ENCODE measurements around the gene FUNDC2.
A peak's percentile ranks its signal among the peaks of the same experiment; 100 is the strongest.

Gene FUNDC2

DNA sequence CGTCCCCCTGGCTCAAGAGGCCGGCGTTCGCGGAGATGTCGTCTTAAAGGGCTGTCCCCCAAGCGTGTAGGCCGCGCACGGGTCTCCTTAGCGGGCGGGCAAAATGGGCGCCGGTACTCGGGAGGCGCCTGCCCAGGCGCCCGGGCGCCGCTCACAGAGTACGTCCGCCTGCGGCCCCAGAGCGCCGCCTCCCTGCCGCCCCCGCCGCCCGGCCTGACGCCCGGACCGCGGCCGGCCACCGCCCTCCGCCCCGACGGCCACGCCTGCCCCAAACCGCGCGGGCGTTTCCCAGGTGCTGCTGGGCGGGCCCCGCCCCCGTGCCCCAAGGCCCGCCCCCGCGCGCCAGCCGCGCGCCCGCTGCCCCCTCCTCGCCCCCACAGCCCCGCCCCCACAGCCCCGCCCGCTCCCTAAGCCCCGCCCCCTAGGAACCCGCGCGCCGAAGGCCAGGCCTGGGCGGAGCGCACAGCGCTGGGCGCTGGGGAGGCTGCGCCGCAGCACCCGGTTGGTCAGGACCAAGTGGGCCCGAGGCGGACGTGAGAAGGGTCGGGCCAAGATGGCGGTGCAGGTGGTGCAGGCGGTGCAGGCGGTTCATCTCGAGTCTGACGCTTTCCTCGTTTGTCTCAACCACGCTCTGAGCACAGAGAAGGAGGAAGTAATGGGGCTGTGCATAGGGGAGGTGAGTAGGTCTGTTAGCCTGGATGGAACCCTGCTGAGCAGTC is 44.5 kb downstream of the FUNDC2 start, which contains the start of the genes BRCC3, CMC4 and MTCP1:
Gene BRCC3, plus strand, starts transcription at position 534 of the 719 bp plus-strand sequence. Its CDS starts 20 bp downstream, at position 554.
Gene CMC4, minus strand, starts transcription at position 162 of the 719 bp plus-strand sequence. CDS start 7,113 bp downstream, outside the sequence.
Gene MTCP1, minus strand, starts transcription at position 162 of the 719 bp plus-strand sequence. CDS start 5,126 bp downstream, outside the sequence.
- H3K4me3 ChIP-seq (ENCODE audit: low read depth, low read length), result peak within 1 kb of the TSS; percentile 71
- ChIA-PET CTCF (interaction anchor here (0.6 to 7.1 kb wide), 2 partner anchors 14 to 23 kb away, joined by 3 to 47 read pairs; no protein-coding TSS in a partner anchor), POLR2A (no interaction called here)
- DNase-seq (ENCODE audit: low read depth, low spot score), result no peak
- TF ChIP-seq, protein P1, sequence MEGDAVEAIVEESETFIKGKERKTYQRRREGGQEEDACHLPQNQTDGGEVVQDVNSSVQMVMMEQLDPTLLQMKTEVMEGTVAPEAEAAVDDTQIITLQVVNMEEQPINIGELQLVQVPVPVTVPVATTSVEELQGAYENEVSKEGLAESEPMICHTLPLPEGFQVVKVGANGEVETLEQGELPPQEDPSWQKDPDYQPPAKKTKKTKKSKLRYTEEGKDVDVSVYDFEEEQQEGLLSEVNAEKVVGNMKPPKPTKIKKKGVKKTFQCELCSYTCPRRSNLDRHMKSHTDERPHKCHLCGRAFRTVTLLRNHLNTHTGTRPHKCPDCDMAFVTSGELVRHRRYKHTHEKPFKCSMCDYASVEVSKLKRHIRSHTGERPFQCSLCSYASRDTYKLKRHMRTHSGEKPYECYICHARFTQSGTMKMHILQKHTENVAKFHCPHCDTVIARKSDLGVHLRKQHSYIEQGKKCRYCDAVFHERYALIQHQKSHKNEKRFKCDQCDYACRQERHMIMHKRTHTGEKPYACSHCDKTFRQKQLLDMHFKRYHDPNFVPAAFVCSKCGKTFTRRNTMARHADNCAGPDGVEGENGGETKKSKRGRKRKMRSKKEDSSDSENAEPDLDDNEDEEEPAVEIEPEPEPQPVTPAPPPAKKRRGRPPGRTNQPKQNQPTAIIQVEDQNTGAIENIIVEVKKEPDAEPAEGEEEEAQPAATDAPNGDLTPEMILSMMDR (IDR thresholded peaks at IDR 0.05; ENCODE audit: insufficient read depth, low read length, missing control alignments), result no peak

DNA sequence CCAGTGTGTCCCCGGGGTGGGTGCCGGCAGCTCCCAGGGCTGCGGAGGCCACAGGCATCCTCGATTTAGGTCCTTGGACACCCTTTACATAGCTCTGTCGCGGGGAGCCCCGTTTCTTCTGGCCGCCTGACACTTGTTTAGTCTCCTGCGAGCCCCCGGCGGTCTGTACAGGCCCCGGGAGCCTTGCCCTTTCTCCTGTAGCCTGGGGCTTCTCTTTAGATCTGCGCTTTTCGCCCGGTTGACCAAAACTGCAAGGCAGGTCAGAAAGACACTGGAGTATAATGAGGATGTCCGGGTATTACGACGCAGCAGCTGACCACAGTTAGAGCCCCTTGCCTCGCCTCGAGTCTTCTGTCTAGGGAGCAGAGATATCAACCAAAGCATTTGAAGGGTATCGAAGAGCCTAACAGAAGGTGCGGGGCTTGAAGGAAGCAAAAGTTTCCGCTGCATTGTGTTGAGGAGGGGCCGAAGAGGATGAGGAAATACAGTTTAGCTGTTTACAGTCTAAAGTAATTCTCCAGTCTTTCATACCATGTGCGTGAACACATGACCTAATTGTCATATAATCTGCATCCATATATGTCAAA is 45.1 kb downstream of the FUNDC2 start:
- no peak for DNase-seq (ENCODE audit: low read depth, low spot score)
- H3K4me3 ChIP-seq (ENCODE audit: low read depth, low read length), result peak overlapping the region; percentile 71
- ChIA-PET POLR2A (no interaction called here), CTCF (interaction anchor here (0.6 kb wide), 1 partner anchor 22 kb away, joined by 3 read pairs; no protein-coding TSS in a partner anchor)
- TF ChIP-seq, protein P1 (IDR thresholded peaks at IDR 0.05; ENCODE audit: insufficient read depth, low read length, missing control alignments), result no peak

DNA sequence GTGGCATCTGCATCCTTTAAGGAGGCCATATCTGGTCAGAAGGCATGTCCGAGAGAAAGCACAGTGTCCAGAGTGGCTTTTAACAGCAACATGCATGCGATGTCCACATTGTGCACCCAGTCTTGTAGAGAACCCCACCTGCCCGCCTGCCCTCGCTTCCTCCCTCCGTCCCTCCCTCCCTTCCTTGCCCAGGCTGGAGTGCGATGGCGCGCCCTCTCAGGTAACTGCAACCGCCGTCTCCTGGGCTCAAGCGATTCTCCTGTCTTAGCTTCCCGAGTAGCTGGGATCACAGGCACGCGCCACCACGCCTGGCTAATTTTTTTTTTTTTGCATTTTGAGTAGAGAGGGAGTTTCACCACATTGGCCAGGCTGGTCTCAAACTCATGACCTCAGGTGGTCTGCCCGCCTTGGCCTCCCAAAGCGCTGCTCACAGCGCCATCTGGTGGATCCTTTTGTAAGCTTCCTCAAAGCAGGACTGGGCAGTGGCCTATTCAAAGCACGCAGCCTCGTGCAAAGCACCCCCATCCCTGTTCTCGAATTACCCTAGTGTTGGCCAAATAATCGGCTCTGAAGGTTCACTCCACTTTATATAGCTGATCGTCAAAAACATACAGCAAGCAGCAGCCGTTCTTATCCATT is 59.7 kb downstream of the FUNDC2 start:
- TF ChIP-seq, protein P1 (IDR thresholded peaks at IDR 0.05; ENCODE audit: insufficient read depth, low read length, missing control alignments), result peak; percentile 51

DNA sequence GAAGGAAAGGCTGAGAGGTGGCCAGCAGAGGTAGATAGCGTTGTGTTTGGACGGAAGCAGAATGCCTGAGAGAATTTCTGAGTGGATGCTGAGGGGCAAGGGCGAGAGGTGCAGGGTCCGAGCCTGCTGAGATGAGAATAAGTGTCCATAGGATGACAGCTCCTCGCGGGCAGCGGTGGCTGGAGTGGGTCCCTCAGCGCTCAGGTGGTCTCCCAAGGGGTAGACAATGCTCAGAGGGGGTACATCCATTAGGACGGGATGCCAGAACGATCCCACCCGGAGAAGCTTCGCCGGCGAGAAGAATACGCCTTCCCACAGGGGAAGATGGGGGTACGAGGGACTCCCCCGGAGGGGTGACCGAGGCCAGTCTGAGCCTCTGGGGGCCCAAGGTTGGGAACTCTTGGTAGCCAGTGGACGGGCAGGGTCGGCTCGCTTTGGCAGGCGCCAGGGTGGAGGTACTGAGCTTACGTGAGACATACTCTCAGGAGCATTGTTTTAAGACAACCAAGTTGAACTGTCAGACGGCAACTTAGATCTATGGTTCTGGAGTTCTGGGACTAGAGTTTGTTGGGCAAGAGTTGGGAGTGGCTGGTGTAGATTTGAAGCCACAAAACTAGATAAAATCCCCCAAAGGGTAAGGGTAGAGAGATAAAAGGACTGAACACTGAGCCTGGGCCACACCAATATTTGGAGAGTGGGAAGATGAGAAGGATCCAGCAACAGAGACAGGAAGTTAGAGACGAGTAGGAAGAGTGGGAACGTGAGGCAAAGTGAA is 60.5 kb downstream of the FUNDC2 start:
- H3K4me3 ChIP-seq (ENCODE audit: low read depth, low read length), result no peak overlapping the region
- TF ChIP-seq, protein P1 (IDR thresholded peaks at IDR 0.05; ENCODE audit: insufficient read depth, low read length, missing control alignments), result no peak
- no peak for DNase-seq (ENCODE audit: low read depth, low spot score)
- CTCF ChIA-PET, result interaction anchor here (0.7 to 1.9 kb wide), 9 partner anchors 10 to 169 kb away, joined by 3 to 8 read pairs (median 4); no protein-coding TSS in a partner anchor
- POLR2A ChIA-PET, result no interaction called here

More for the DNA sequence above, 59.7 kb downstream of the FUNDC2 start:
- no peak for DNase-seq (ENCODE audit: low read depth, low spot score)
- H3K4me3 ChIP-seq (ENCODE audit: low read depth, low read length), result no peak overlapping the region
- ChIA-PET CTCF (interaction anchor here (0.7 to 1.9 kb wide), 9 partner anchors 9 to 169 kb away, joined by 3 to 8 read pairs (median 4); no protein-coding TSS in a partner anchor), POLR2A (no interaction called here)

DNA sequence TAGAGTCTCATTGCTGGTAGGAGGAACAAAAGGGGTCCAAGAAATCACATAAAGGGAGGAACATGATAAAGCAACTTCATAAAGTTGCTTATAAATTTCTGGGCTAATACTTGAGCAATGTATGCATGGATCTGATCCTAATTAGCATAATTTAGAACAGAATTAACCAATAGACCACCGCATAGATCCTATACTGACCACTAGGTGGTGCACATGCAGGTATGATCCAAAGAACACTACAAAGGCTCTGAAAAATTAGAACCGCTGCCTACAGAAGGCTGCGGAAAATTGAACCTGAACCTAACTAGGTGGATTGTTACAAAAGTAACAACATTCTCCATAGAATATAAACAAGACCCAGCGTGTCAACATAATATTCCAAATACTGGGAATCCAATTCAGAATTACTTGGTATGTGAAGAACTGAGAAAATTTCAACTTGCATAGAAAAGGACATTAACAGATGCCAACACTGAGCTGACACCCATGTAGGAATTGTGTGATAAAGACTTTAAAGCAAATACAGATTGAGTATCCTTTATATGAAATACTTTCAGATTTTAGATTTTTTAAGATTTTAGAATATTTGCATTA is 67.9 kb downstream of the FUNDC2 start:
- ChIA-PET POLR2A (no interaction called here), CTCF (interaction anchor here (0.7 to 2.7 kb wide), 12 partner anchors 10 to 123 kb away, joined by 3 to 21 read pairs (median 4); no protein-coding TSS in a partner anchor)
- TF ChIP-seq, protein P1 (IDR thresholded peaks at IDR 0.05; ENCODE audit: insufficient read depth, low read length, missing control alignments), result peak; percentile 32
- DNase-seq (ENCODE audit: low read depth, low spot score), result no peak
- no peak overlapping the region for H3K4me3 ChIP-seq (ENCODE audit: low read depth, low read length)

Measured in AG04449 (cell line).